Neuronal stem cell (in vitro differentiated cells): Measurements from ENCODE around the gene MAST3.

Experiments used
- DNase-seq: peaks from one replicate; pipeline ENCODE4 v3.0.0-alpha.2; 2013; ENCODE audit warnings: low spot score
- H2AFZ ChIP-seq: one replicate; pipeline ENCODE4 v1.6.1; 2013; ENCODE audit warnings: mild to moderate bottlenecking, low read length, inconsistent platforms
- H2AK5ac ChIP-seq: 2 replicates; pipeline ENCODE4 v1.6.1; 2013; ENCODE audit warnings: low read depth, mild to moderate bottlenecking, inconsistent platforms, low read length, moderate library complexity, mixed read lengths
- H2BK120ac ChIP-seq: 2 replicates; pipeline ENCODE4 v1.6.1; 2013; ENCODE audit warnings: low read depth, mild to moderate bottlenecking, inconsistent platforms, low read length, moderate library complexity, mixed read lengths
- H2BK12ac ChIP-seq: one replicate; pipeline ENCODE4 v1.6.1; 2013; ENCODE audit warnings: low read length, inconsistent platforms
- H2BK15ac ChIP-seq: 2 replicates; pipeline ENCODE4 v1.6.1; 2013; ENCODE audit warnings: mild to moderate bottlenecking, low read length, inconsistent platforms, mixed read lengths
- H2BK5ac ChIP-seq: one replicate; pipeline ENCODE4 v1.6.1; 2013; ENCODE audit warnings: inconsistent platforms, mild to moderate bottlenecking, low read length, moderate library complexity
- H3K14ac ChIP-seq: one replicate; pipeline ENCODE4 v1.6.1; 2013; ENCODE audit warnings: low read length, inconsistent platforms
- H3K18ac ChIP-seq: 2 replicates; pipeline ENCODE4 v1.6.1; 2013; ENCODE audit warnings: low read length, inconsistent platforms
- H3K23ac ChIP-seq: 2 replicates; pipeline ENCODE4 v1.6.1; 2013; ENCODE audit warnings: low read depth, mild to moderate bottlenecking, mixed read lengths, low read length, inconsistent platforms; ENCODE audit not compliant: poor library complexity
- H3K27ac ChIP-seq: replicated peaks from 3 replicates; pipeline ENCODE4 v1.5.1; 2013; ENCODE audit warnings: low read length, inconsistent platforms
- H3K27me3 ChIP-seq, 3 experiments: 2 replicates each; pipeline ENCODE4 v1.6.1; 2013; ENCODE audit warnings: low read length in 3 of 3, mild to moderate bottlenecking in 2 of 3, inconsistent platforms in 1 of 3, low read depth in 1 of 3, mixed read lengths in 1 of 3, moderate library complexity in 1 of 3; ENCODE audit not compliant: control insufficient read depth in 3 of 3, insufficient read depth in 3 of 3
- H3K36me3 ChIP-seq, 2 donors: replicated peaks in 1 of 2; 2 replicates each; pipeline ENCODE4 v1.6.1; 2013; ENCODE audit warnings: low read length in 2 of 2; ENCODE audit not compliant: control insufficient read depth in 2 of 2, insufficient read depth in 2 of 2
- H3K4ac ChIP-seq: 2 replicates; pipeline ENCODE4 v1.6.1; 2013; ENCODE audit warnings: inconsistent platforms, mild to moderate bottlenecking, low read length, moderate library complexity
- H3K4me1 ChIP-seq, 2 donors: 1 replicate in 1 of 2; 2 replicates in 1 of 2; pipeline ENCODE4 v1.6.1; 2013; ENCODE audit warnings: low read length in 2 of 2, low read depth in 1 of 2; ENCODE audit not compliant: control insufficient read depth in 2 of 2, insufficient read depth in 1 of 2
- H3K4me2 ChIP-seq: one replicate; pipeline ENCODE4 v1.6.1; 2013; ENCODE audit warnings: mild to moderate bottlenecking, low read length, inconsistent platforms; ENCODE audit not compliant: insufficient read depth, poor library complexity, severe bottlenecking
- H3K4me3 ChIP-seq, 2 donors: 2 replicates each; pipeline ENCODE4 v1.5.1; 2013; ENCODE audit warnings: low read length in 2 of 2, mild to moderate bottlenecking in 2 of 2, inconsistent platforms in 1 of 2, moderate library complexity in 1 of 2
- H3K79me1 ChIP-seq: one replicate; pipeline ENCODE4 v1.6.1; 2013; ENCODE audit warnings: low read depth, mild to moderate bottlenecking, inconsistent platforms, low read length, moderate library complexity
- H3K9ac ChIP-seq: one replicate; pipeline ENCODE4 v1.6.1; 2013; ENCODE audit warnings: mild to moderate bottlenecking, low read depth, low read length, inconsistent platforms; ENCODE audit not compliant: poor library complexity
- H3K9me3 ChIP-seq, 2 donors: replicated peaks in 1 of 2; 2 replicates each; pipeline versions ENCODE3 to v1.6.1; 2013; ENCODE audit warnings: low read length in 2 of 2, mild to moderate bottlenecking in 2 of 2, inconsistent platforms in 1 of 2, low read depth in 1 of 2, mixed read lengths in 1 of 2, moderate library complexity in 1 of 2; ENCODE audit not compliant: control insufficient read depth in 2 of 2, insufficient read depth in 1 of 2
- H4K8ac ChIP-seq: one replicate; pipeline ENCODE4 v1.6.1; 2013; ENCODE audit warnings: low read depth, mild to moderate bottlenecking, inconsistent platforms, low read length, moderate library complexity
- H4K91ac ChIP-seq: one replicate; pipeline ENCODE4 v1.6.1; 2013; ENCODE audit warnings: low read length, low read depth, mild to moderate bottlenecking, inconsistent platforms; ENCODE audit not compliant: poor library complexity
- WGBS, 2 donors: extraction: QIAGEN DNeasy Blood & Tissue Kit; methylation state at CpG; one replicate each; pipeline ENCODE4 v1.1.7; 2013; ENCODE audit warnings: missing lambda C conversion rate in 2 of 2, mixed read lengths in 1 of 2; ENCODE audit not compliant: insufficient read length in 2 of 2, insufficient replicate concordance in 1 of 2; ENCODE audit errors: extremely low coverage in 2 of 2; 5-methylcytosine and 5-hydroxymethylcytosine counted together

The MAST3 gene

GRCh38 chr19:18170714-18171255 is 73.2 kb downstream of the MAST3 start:
- no peak overlapping the region for H3K4ac ChIP-seq
- H3K79me1 ChIP-seq, result peaks cover 4% of the 10 kb centered on the region
- H2BK120ac ChIP-seq, result no peak overlapping the region
- no peak overlapping the region for H3K23ac ChIP-seq
- H2AK5ac ChIP-seq, result no peak overlapping the region
- peaks cover 3 to 8% of the 10 kb centered on the region in 2 donors for H3K4me1 ChIP-seq
- no peak overlapping the region for H3K14ac ChIP-seq
- no peak overlapping the region for H4K91ac ChIP-seq
- H3K18ac ChIP-seq, result no peak overlapping the region
- H3K9ac ChIP-seq, result no peak overlapping the region
- no peaks in the 10 kb centered on the region for H3K9me3 ChIP-seq
- H3K4me3 ChIP-seq, result no peak overlapping the region
- H3K27ac ChIP-seq, result no peak overlapping the region
- H2BK12ac ChIP-seq, result no peak overlapping the region
- no CpG with 5 or more reads among the region's 16 CpGs for WGBS, 2 donors
- H2AFZ ChIP-seq, result no peak overlapping the region
- H2BK5ac ChIP-seq, result no peak overlapping the region
- no peak overlapping the region for H4K8ac ChIP-seq
- no peak overlapping the region for H2BK15ac ChIP-seq
- H3K36me3 ChIP-seq, result peaks cover 24 to 46% of the 10 kb centered on the region in 2 donors
- DNase-seq, result no peak
- H3K4me2 ChIP-seq, result no peak overlapping the region
- H3K27me3 ChIP-seq, result peaks cover 3 to 23% (median 20%) of the 10 kb centered on the region in 3 experiments

- DNase-seq, result no peak
- Histone ChIP-seq H2BK12ac (no peak overlapping the region), H3K14ac (no peak overlapping the region), H3K23ac (no peak overlapping the region), H3K9ac (no peak overlapping the region), H4K8ac (peak overlapping the region; percentile 50), H3K79me1 (peaks cover 4% of the 10 kb centered on the region), H2BK5ac (no peak overlapping the region), H3K4me1 (peaks cover 3 to 8% of the 10 kb centered on the region in 2 donors), H3K4me3 (no peak overlapping the region), H3K27ac (no peak overlapping the region), H3K9me3 (no peaks in the 10 kb centered on the region), H3K27me3 (peaks cover 3 to 23% (median 20%) of the 10 kb centered on the region in 3 experiments), H3K4me2 (no peak overlapping the region), H2AK5ac (no peak overlapping the region), H3K18ac (no peak overlapping the region), H2BK15ac (no peak overlapping the region), H3K4ac (no peak overlapping the region), H4K91ac (peak overlapping the region; percentile 59), H2BK120ac (no peak overlapping the region), H3K36me3 (peaks cover 20 to 36% of the 10 kb centered on the region in 2 donors), H2AFZ (no peak overlapping the region)
- no CpG with 5 or more reads among the region's 8 CpGs for WGBS, 2 donors
Measured at GRCh38 chr19:18171605-18172327, 74.2 kb downstream of the MAST3 start.

GRCh38 chr19:18172331-18173053 is 74.9 kb downstream of the MAST3 start:
- H2BK15ac ChIP-seq, result peak overlapping the region; percentile 72
- peaks cover 16 to 29% of the 10 kb centered on the region in 2 donors for H3K36me3 ChIP-seq
- no peak overlapping the region for H3K4me2 ChIP-seq
- peaks cover 4% of the 10 kb centered on the region for H3K79me1 ChIP-seq
- H4K8ac ChIP-seq, result no peak overlapping the region
- H3K9ac ChIP-seq, result peak overlapping the region; percentile 30
- H3K4me1 ChIP-seq, result peaks cover 3 to 8% of the 10 kb centered on the region in 2 donors
- DNase-seq, result no peak
- no peak overlapping the region for H3K4ac ChIP-seq
- no CpG with 5 or more reads among the region's 7 CpGs for WGBS, 2 donors
- H2BK12ac ChIP-seq, result no peak overlapping the region
- H3K27me3 ChIP-seq, result peaks cover 3 to 25% (median 23%) of the 10 kb centered on the region in 3 experiments
- no peak overlapping the region for H3K4me3 ChIP-seq
- no peak overlapping the region for H2AFZ ChIP-seq
- H3K18ac ChIP-seq, result peak overlapping the region; percentile 94
- no peak overlapping the region for H4K91ac ChIP-seq
- no peaks in the 10 kb centered on the region for H3K9me3 ChIP-seq
- no peak overlapping the region for H3K14ac ChIP-seq
- no peak overlapping the region for H3K27ac ChIP-seq
- H3K23ac ChIP-seq, result peak overlapping the region; percentile 55
- H2BK5ac ChIP-seq, result peak overlapping the region; percentile 66
- H2AK5ac ChIP-seq, result peak overlapping the region; percentile 52
- H2BK120ac ChIP-seq, result no peak overlapping the region
